Stimulated activated memory B cell treated with anti-CD40 and anti-IgM and Interleukin-4, amounts not matched to agents 10 μg/mL and 1 μg/mL and 100 μg/mL, for 72 hours (primary cell): ENCODE data around the gene ODC1.
"Not testable (repeated sequence)": the region's sequence is repeated elsewhere in the genome, so short reads cannot be mapped to it uniquely, and the experiment has no call there.

ENCODE experiments used
- ATAC-seq: fragments of 150-1000 bp; cut with Tn5 transposase; 2 replicates; pipeline ENCODE4 v1.10.0; 2021
- H3K27ac Mint-ChIP-seq: one replicate; pipeline ENCODE4 v1.8.0; 2022; ENCODE audit warnings: mild to moderate bottlenecking, mixed read lengths
- H3K27me3 Mint-ChIP-seq: one replicate; pipeline ENCODE4 v1.8.0; 2022; ENCODE audit warnings: mixed read lengths
- H3K36me3 Mint-ChIP-seq: one replicate; pipeline ENCODE4 v1.8.0; 2022; ENCODE audit warnings: mixed read lengths
- H3K4me1 Mint-ChIP-seq: one replicate; pipeline ENCODE4 v1.8.0; 2022; ENCODE audit warnings: mixed read lengths
- H3K4me3 Mint-ChIP-seq: one replicate; pipeline ENCODE4 v1.8.0; 2022; ENCODE audit warnings: mild to moderate bottlenecking, moderate library complexity, mixed read lengths
- H3K9me3 Mint-ChIP-seq: one replicate; pipeline ENCODE4 v1.8.0; 2022; ENCODE audit warnings: mixed read lengths

The ODC1 gene

GRCh38 chr2:10447895-10448575 is at the start of gene ODC1:
ODC1 (minus strand) TSS chr2:10448327; CDS start chr2:10445032, 3,295 bp downstream.
- Mint-ChIP-seq H3K9me3 (no peaks in the 10 kb centered on the region), H3K27me3 (no peaks in the 10 kb centered on the region), H3K4me1 (peaks cover 37% of the 10 kb centered on the region), H3K4me3 (peak within 1 kb of the TSS; percentile 92), H3K36me3 (peaks cover 20% of the 10 kb centered on the region), H3K27ac (peak within 1 kb of the TSS; percentile 87)
- ATAC-seq: peak; percentile 93

- peaks cover 39% of the 10 kb centered on the region for H3K27me3 Mint-ChIP-seq
- no peaks in the 10 kb centered on the region for H3K36me3 Mint-ChIP-seq
- H3K9me3 Mint-ChIP-seq: no peaks in the 10 kb centered on the region
- no peak overlapping the region for H3K27ac Mint-ChIP-seq
- ATAC-seq: no peak
- peaks cover 29% of the 10 kb centered on the region for H3K4me1 Mint-ChIP-seq
- no peak overlapping the region for H3K4me3 Mint-ChIP-seq
These were observed 49.7 kb upstream of the ODC1 start for GRCh38 chr2:10497797-10498251.

DNA sequence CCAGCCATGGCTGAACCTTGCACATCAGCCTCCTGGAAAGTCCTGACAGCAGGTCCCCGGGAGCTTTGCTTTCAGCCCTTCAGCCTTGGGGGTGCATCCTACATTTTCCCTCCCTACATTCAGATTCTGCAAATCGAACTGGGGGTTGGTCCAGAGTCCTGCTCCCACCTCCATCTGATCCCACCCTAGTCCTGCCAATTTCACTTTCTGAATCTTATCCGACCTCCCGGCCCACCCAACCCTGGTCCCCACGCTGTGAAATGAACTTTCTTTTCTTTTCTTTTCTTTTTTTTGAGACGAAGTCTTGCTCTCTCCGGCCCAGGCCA is 47.8 kb upstream of the ODC1 start:
- no peak for ATAC-seq
- Mint-ChIP-seq H3K4me1 (peaks cover 29% of the 10 kb centered on the region), H3K36me3 (peaks cover 4% of the 10 kb centered on the region), H3K27me3 (peaks cover 21% of the 10 kb centered on the region), H3K9me3 (peaks cover 2% of the 10 kb centered on the region), H3K27ac (no peak overlapping the region), H3K4me3 (no peak overlapping the region)

- no peak for ATAC-seq
- peaks cover 29% of the 10 kb centered on the region for H3K4me1 Mint-ChIP-seq
- H3K27ac Mint-ChIP-seq: no peak overlapping the region
- H3K4me3 Mint-ChIP-seq: no peak overlapping the region
- peaks cover 20% of the 10 kb centered on the region for H3K27me3 Mint-ChIP-seq
- peaks cover 6% of the 10 kb centered on the region for H3K36me3 Mint-ChIP-seq
- peaks cover 3% of the 10 kb centered on the region for H3K9me3 Mint-ChIP-seq
These were observed 47.3 kb upstream of the ODC1 start for GRCh38 chr2:10495311-10495987.

- peaks cover 28% of the 10 kb centered on the region for H3K27me3 Mint-ChIP-seq
- H3K9me3 Mint-ChIP-seq: peaks cover 3% of the 10 kb centered on the region
- no peak for ATAC-seq
- H3K36me3 Mint-ChIP-seq: peaks cover 6% of the 10 kb centered on the region
- H3K4me1 Mint-ChIP-seq: peaks cover 29% of the 10 kb centered on the region
- H3K4me3 Mint-ChIP-seq: no peak overlapping the region
- peak overlapping the region; percentile 53 for H3K27ac Mint-ChIP-seq
These were observed 46.4 kb upstream of the ODC1 start for GRCh38 chr2:10494351-10495066.

DNA sequence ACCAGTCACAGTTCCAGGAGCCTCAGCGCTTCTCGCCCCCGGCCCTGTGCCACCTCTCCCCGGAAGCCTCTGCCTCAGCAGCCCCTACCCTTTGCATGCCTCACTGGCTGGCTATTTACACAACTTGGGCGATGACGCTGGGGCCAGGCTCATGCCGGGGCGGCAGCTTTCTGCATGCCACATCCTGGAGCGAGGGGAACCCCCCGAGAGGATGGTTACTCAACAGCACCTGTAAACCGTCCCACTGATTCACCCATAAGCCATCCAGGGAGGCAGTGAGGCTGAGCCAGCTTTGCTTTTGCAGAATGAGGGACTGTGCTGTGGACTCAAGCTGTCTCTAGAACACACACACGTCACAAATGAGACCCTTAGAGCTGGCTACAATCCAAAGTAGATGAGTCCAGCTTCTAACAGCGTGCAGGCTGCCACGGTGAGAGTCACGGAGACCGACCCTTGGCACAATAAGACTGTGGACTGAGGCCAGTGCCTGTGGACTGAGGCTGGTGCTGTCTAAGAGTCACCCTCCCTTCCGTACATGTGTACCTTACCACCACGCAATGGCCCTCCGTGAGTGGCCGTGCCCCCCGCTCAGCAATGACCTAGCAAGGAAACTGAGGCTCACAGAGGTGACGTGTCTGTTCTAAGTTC is 45.6 kb upstream of the ODC1 start:
- H3K9me3 Mint-ChIP-seq: peaks cover 3% of the 10 kb centered on the region
- H3K4me1 Mint-ChIP-seq: peaks cover 29% of the 10 kb centered on the region
- H3K27me3 Mint-ChIP-seq: peaks cover 27% of the 10 kb centered on the region
- H3K27ac Mint-ChIP-seq: peak overlapping the region; percentile 53
- peaks cover 6% of the 10 kb centered on the region for H3K36me3 Mint-ChIP-seq
- peak; percentile 98 for ATAC-seq
- H3K4me3 Mint-ChIP-seq: no peak overlapping the region

- Mint-ChIP-seq H3K4me1 (peaks cover 27% of the 10 kb centered on the region), H3K4me3 (no peak overlapping the region), H3K27ac (peak overlapping the region; percentile 53), H3K9me3 (peaks cover 3% of the 10 kb centered on the region), H3K27me3 (peaks cover 27% of the 10 kb centered on the region), H3K36me3 (peaks cover 6% of the 10 kb centered on the region)
- ATAC-seq: peak; percentile 3
These were observed 45.0 kb upstream of the ODC1 start for GRCh38 chr2:10493075-10493633.

- Mint-ChIP-seq H3K27me3 (peaks cover 38% of the 10 kb centered on the region), H3K36me3 (peaks cover 6% of the 10 kb centered on the region), H3K4me1 (peaks cover 23% of the 10 kb centered on the region), H3K4me3 (no peak overlapping the region), H3K27ac (no peak overlapping the region), H3K9me3 (peaks cover 3% of the 10 kb centered on the region)
- ATAC-seq: no peak
These were observed 42.7 kb upstream of the ODC1 start for GRCh38 chr2:10490806-10491291.

- Mint-ChIP-seq H3K36me3 (peaks cover 6% of the 10 kb centered on the region), H3K27me3 (peaks cover 38% of the 10 kb centered on the region), H3K27ac (peak overlapping the region; percentile 32), H3K9me3 (peaks cover 3% of the 10 kb centered on the region), H3K4me1 (peaks cover 20% of the 10 kb centered on the region), H3K4me3 (no peak overlapping the region)
- no peak for ATAC-seq
These were observed 41.9 kb upstream of the ODC1 start for GRCh38 chr2:10489842-10490555.

DNA sequence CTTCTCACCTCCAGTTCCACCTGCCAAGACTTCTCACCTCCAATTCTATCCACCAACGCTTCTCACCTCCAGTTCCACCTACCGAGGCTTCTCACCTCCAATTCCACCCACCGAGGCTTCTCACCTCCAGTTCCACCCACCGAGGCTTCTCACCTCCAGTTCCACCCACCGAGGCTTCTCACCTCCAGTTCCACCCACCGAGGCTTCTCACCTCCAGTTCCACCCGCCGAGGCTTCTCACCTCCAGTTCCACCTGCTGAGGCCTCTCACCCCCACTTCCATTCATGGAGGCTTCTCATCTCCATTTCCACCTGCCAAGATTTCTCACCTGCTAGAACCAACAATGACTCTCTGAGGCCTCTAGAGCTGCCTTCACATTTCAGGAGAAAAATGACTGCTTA is 40.0 kb upstream of the ODC1 start:
- H3K4me3 Mint-ChIP-seq, H3K36me3 Mint-ChIP-seq, H3K27ac Mint-ChIP-seq, H3K4me1 Mint-ChIP-seq, ATAC-seq, H3K9me3 Mint-ChIP-seq: not testable (repeated sequence)
- H3K27me3 Mint-ChIP-seq: peaks cover 38% of the 10 kb centered on the region

GRCh38 chr2:10487741-10488104 is 39.6 kb upstream of the ODC1 start:
- not testable (repeated sequence) for H3K9me3 Mint-ChIP-seq, ATAC-seq, H3K36me3 Mint-ChIP-seq, H3K4me3 Mint-ChIP-seq, H3K4me1 Mint-ChIP-seq, H3K27ac Mint-ChIP-seq
- peaks cover 38% of the 10 kb centered on the region for H3K27me3 Mint-ChIP-seq

DNA sequence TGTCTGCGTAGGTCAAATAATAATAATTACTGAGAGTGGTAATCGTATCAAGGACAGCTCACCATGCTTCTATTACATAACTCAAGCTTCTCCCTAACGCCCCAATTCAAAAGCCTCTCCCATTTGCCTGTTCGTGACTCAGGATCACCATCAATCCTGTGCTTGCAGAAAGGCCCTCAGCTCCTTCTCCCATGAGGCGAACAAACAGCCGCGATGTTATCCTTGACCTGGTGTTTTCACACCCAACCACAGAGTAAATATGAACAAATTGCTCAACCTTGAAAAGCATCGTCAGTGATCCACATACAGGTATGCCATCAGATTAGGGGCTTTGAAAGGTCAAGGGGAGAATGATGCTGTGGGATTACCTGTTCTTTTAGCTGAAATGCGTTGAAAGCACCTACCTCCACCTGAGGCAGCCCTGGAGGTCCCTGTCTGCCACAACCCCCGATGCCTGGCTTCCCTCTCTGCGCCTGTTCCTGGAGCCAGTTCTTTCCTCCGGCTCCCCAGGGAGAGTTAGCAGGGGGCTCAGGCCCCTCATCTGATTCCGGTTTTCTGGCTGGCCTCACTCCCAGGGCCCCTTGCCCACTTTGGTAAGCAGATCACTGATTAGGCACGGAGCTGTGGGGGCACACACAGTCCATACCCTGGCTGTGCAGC is 39.1 kb upstream of the ODC1 start:
- ATAC-seq: no peak
- H3K9me3 Mint-ChIP-seq: peaks cover 3% of the 10 kb centered on the region
- no peak overlapping the region for H3K4me3 Mint-ChIP-seq
- H3K27ac Mint-ChIP-seq: no peak overlapping the region
- peaks cover 6% of the 10 kb centered on the region for H3K36me3 Mint-ChIP-seq
- H3K27me3 Mint-ChIP-seq: peaks cover 40% of the 10 kb centered on the region
- H3K4me1 Mint-ChIP-seq: no peaks in the 10 kb centered on the region

DNA sequence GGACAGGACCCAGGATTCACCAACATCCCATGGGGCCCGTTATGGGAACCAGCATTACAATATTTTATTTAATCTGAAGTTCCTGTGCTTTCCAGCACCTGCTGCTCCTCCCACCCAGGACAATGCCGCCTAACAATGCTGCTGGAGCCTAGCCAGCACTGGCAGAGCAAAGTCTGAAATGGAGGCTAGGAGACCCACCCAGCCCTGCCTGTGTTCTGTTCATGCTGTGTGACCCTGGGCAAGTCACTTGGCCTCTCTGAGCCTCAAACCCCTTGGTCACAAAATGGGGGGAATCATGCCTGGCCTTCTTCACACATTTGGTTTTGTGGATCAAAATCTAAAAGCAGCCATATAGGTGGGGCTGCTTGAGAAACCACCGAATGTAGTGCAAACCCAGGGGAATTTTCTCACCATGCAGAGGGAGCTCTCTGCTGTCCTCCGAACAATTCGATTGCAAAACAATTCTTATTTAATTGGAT is 38.5 kb upstream of the ODC1 start:
- ATAC-seq: no peak
- H3K9me3 Mint-ChIP-seq: peaks cover 3% of the 10 kb centered on the region
- peaks cover 6% of the 10 kb centered on the region for H3K36me3 Mint-ChIP-seq
- H3K27ac Mint-ChIP-seq: no peak overlapping the region
- H3K4me3 Mint-ChIP-seq: no peak overlapping the region
- H3K27me3 Mint-ChIP-seq: peaks cover 46% of the 10 kb centered on the region
- no peaks in the 10 kb centered on the region for H3K4me1 Mint-ChIP-seq

- Mint-ChIP-seq H3K9me3 (peaks cover 2% of the 10 kb centered on the region), H3K4me3 (no peak overlapping the region), H3K4me1 (peaks cover under 1% of the 10 kb centered on the region), H3K27ac (no peak overlapping the region), H3K36me3 (peaks cover 3% of the 10 kb centered on the region), H3K27me3 (peaks cover 49% of the 10 kb centered on the region)
- no peak for ATAC-seq
These were observed 38.0 kb upstream of the ODC1 start for GRCh38 chr2:10486091-10486490.
